LNCaP clone FGC (cell line): ENCODE data around the gene SMAGP.
A peak's percentile ranks its signal among the peaks of the same experiment; 100 is the strongest.
"Not testable (repeated sequence)": the region's sequence is repeated elsewhere in the genome, so short reads cannot be mapped to it uniquely, and the experiment has no call there.

Experiments
- DNase-seq: peaks from one replicate; pipeline ENCODE4 v3.0.0-alpha.2; 2011; ENCODE audit warnings: low read depth
- H3K4me3 ChIP-seq: 2 replicates; pipeline ENCODE4 v1.5.1; 2011; ENCODE audit warnings: mild to moderate bottlenecking, low read depth, low read length, control low read depth
- TF ChIP-seq, protein P1 (sequence below): IDR thresholded peaks from 2 replicates; pipeline ENCODE4 v1.5.1; 2012; ENCODE audit warnings: mild to moderate bottlenecking; ENCODE audit not compliant: control insufficient read depth, insufficient read depth; ENCODE audit errors: extremely low read depth

The SMAGP gene

GRCh38 chr12:51295651-51296050, 25.4 kb upstream of the SMAGP start:
- no peak overlapping the region for H3K4me3 ChIP-seq
- DNase-seq, result no peak
- TF ChIP-seq, protein P1, sequence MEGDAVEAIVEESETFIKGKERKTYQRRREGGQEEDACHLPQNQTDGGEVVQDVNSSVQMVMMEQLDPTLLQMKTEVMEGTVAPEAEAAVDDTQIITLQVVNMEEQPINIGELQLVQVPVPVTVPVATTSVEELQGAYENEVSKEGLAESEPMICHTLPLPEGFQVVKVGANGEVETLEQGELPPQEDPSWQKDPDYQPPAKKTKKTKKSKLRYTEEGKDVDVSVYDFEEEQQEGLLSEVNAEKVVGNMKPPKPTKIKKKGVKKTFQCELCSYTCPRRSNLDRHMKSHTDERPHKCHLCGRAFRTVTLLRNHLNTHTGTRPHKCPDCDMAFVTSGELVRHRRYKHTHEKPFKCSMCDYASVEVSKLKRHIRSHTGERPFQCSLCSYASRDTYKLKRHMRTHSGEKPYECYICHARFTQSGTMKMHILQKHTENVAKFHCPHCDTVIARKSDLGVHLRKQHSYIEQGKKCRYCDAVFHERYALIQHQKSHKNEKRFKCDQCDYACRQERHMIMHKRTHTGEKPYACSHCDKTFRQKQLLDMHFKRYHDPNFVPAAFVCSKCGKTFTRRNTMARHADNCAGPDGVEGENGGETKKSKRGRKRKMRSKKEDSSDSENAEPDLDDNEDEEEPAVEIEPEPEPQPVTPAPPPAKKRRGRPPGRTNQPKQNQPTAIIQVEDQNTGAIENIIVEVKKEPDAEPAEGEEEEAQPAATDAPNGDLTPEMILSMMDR, result no peak

DNA sequence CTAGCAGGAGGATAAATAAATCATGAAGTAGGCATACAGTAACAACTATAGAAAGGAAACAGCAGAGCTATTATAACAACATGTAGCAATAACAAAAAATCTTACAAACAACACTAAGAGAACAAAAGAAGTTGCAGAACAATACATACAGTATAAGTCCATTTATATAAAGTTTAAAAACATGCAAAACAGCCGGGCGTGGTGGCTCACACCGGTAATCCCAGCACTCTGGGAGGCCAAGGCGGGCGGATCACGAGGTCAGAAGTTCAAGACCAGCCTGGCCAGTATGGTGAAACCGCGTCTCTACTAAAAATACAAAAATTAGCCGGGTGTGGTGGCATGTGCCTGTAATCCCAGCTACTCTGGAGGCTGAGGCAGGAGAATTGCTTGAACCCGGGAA, 23.9 kb upstream of the SMAGP start:
- DNase-seq, H3K4me3 ChIP-seq: not testable (repeated sequence)

DNA sequence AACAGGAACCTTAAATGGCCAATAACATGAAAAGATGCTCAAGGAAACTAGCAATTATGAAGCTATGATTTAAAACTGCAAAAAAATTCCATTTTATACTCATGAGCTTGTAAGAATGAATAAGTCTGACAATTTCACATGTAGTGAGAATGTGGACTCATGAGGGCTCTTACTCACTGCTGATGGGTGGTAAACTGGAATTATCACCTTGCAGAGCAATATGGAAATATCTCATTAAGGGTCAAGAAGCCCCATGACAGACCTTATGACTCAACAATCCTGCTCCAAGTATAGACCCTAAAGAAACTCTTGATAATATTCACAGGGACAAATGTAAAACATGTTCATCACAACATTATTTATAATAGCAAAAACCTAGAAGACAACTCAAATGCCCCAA, 23.5 kb upstream of the SMAGP start:
- TF ChIP-seq, protein P1, result no peak
- DNase-seq, result no peak
- H3K4me3 ChIP-seq, result no peak overlapping the region

DNA sequence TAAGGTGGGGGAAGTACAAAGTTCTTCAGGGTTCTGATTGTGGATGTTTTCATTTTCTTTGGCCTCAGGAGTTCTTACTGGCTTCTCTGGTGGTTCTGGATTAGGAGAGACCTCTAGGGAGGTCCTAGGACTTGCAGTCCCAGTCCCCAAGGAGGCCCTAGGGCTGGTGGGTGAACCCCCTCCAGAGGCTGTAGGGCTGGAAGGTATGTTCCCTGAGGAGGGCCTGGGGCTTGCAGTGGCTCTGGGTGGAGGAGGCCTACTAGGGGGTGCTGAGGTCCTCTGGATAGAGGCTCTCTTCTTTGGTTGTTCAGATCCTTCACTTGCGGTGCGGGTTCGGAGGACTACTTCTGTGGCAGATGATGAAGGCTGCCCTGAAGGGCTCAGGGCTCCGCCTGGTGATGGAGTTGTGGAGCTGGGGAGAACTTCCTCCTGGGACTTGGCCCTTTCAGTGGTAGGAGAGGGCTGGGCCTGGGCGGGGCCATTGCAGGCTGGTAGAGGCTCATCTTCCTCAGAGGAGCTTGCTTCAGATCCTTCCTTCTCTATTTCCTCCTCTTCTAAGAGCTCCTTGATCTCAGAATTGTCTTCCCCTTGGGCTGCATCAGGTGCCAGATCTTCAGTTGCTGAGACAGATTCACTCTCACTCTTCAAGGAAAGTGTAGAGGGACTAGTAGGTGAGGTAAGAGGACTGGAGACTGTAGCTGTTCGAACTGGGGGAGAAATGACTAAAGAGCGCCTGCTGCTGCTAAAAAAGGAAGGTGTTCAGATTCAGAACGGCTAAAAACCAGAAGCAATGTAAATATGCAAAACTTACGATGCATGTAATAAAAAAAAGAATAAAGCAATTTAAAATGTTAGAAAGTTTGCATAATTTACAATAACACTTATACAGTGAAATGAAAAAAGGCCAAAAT, 21.6 kb upstream of the SMAGP start:
- TF ChIP-seq, protein P1, result 0 out of 2 replicates have a peak, but pooled peaks have one; percentile 12
- DNase-seq, H3K4me3 ChIP-seq: not testable (repeated sequence)

DNA sequence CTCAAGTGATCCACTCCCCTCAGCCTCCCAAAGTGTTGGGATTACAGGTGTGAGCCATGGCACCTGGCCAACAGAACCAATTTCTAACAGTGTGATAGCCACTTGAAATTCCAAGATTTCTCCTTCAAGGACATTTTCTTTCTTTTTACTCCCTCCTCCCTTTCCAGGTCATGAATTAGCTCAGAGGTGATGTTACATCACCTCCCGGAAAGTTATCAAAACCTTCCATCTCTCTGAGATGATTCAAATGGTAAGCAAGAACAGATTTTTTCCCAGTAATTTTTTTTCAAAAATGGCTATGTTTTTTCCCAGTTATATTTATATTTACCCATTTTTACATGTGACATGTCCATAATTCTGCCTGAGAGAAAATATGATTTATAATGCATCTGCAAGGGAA, 15.6 kb upstream of the SMAGP start:
- DNase-seq, result no peak
- TF ChIP-seq, protein P1, result no peak
- no peak overlapping the region for H3K4me3 ChIP-seq

GRCh38 chr12:51281202-51281924, 11.1 kb upstream of the SMAGP start:
- H3K4me3 ChIP-seq, result no peak overlapping the region
- TF ChIP-seq, protein P1, result no peak
- DNase-seq, result no peak

DNA sequence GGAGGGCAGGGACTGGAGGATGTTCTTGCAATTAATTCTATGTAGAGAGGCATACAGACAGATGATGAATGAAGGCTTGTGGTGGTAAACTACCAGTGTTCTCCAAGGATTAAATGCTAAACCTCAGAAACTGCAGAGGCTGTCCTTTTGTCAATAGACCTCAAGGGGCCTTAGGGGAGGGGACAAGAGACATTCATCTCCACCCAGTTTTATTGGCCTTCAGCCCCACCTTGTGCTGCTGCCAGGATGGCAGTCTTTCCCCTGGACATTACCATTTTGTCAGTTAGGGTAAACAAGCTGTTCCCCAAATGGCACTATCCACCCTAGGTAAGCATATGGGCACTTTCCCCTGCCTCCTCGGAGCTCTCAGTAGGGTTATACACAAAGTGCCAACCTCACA, 4.9 kb upstream of the SMAGP start:
- no peak for DNase-seq
- no peak overlapping the region for H3K4me3 ChIP-seq
- TF ChIP-seq, protein P1, result no peak

GRCh38 chr12:51272810-51273209, 2.6 kb upstream of the SMAGP start:
- H3K4me3 ChIP-seq, DNase-seq: not testable (repeated sequence)
